Muscle of leg (tissue), 11 donors: Measurements from ENCODE around the gene PHPT1. TPM values are rescaled to one million over a fixed set of nuclear protein-coding genes. Genes with fewer than 3 reads are reported as not detected.
"Not testable (repeated sequence)": the region's sequence is repeated elsewhere in the genome, so short reads cannot be mapped to it uniquely, and the experiment has no call there.

Source experiments
- DNase-seq: peaks from one replicate; pipeline ENCODE4 v3.0.0; 2013
- H3K27ac ChIP-seq: one replicate; pipeline ENCODE4 v1.5.1; 2013; ENCODE audit warnings: mild to moderate bottlenecking, low read length, control low read depth
- H3K27me3 ChIP-seq: one replicate; pipeline ENCODE4 v1.6.1; 2013; ENCODE audit warnings: low read length; ENCODE audit not compliant: control insufficient read depth, insufficient read depth
- H3K36me3 ChIP-seq: one replicate; pipeline ENCODE4 v1.6.1; 2013; ENCODE audit warnings: low read length; ENCODE audit not compliant: control insufficient read depth, insufficient read depth
- H3K4me1 ChIP-seq: one replicate; pipeline ENCODE4 v1.6.1; 2013; ENCODE audit warnings: low read length; ENCODE audit not compliant: control insufficient read depth, insufficient read depth
- H3K4me3 ChIP-seq: one replicate; pipeline ENCODE4 v1.5.1; 2013; ENCODE audit warnings: low read length, control low read depth
- H3K9me3 ChIP-seq: replicated peaks from 2 replicates; pipeline ENCODE4 v1.6.1; 2013; ENCODE audit warnings: low read depth, low read length; ENCODE audit not compliant: control insufficient read depth
- WGBS: methylation state at CpG from one replicate; pipeline ENCODE4 v1.1.5; 2013; ENCODE audit warnings: missing lambda C conversion rate; ENCODE audit not compliant: insufficient coverage; 5-methylcytosine and 5-hydroxymethylcytosine counted together
- polyA plus RNA-seq, 8 donors: library from polyadenylated mRNA; unstranded; fragments of 120-200 nt; gene quantifications; one replicate each; pipeline versions ENCODE4 v1.2.1 to v1.2.3, GENCODE V29; 2013; ENCODE audit warnings: inconsistent platforms in 1 of 8, low replicate concordance in 1 of 8; ENCODE audit not compliant: insufficient read length in 8 of 8, insufficient read depth in 1 of 8
- total RNA-seq: library from RNA; stranded (reverse); fragments of 120-200 nt; gene quantifications from one replicate; pipeline ENCODE4 v1.2.4, GENCODE V29; 2013

Gene PHPT1
- total and polyA plus RNA-seq, 9 donors: 103 to 145 (median 115) TPM

DNA sequence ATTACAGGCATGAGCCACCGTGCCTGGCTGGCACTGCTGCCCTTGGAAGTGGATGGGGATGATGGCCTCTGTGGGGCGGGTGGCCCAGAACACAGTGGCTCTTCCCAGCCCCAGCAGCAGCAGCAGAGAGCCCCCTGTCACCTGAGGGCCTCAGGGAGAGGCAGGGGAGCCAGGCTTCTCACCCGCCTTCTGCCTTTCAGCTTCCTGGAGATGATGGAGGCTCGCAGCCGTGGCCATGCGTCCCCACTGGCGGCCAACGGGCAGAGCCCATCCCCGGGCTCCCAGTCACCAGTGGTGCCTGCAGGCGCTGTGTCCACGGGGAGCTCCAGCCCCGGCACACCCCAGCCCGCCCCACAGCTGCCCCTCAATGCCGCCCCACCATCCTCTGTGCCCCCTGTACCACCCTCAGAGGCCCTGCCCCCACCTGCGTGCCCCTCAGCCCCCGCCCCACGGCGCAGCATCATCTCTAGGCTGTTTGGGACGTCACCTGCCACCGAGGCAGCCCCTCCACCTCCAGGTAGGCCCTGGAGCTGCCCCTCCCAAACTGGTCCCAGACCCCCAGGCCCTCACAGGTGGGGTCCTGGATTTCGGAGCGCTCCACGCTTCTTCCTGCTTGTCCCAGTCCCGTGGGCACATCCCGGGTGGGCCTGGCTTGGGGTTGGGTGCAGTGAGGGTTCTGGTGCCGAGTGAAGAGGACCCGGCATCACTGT, 11.9 kb upstream of the PHPT1 start:
- peaks cover 39% of the 10 kb centered on the region for H3K36me3 ChIP-seq
- peak; percentile 5 for DNase-seq
- WGBS: 87% methylated on average over 20 of the region's 27 CpGs

DNA sequence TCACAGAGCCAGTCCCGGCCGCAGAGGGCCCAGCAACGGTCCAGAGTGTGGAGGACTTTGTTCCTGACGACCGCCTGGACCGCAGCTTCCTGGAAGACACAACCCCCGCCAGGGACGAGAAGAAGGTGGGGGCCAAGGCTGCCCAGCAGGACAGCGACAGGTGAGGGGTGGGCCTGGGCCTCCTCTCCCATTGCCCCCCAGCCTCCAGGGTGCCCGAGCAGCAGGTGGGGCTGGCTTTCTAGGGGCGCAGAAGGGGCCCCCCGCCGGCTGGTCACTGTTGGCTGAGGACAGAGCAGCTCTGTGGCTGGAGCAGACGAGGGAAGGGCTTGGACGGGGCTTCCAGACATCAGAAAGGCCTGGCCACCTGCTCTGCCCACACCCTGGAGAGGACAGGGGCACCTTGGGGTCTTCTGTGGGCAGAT, 11.3 kb upstream of the PHPT1 start:
- H3K27ac ChIP-seq, H3K27me3 ChIP-seq, DNase-seq, H3K4me3 ChIP-seq, H3K9me3 ChIP-seq: not testable (repeated sequence)
- H3K4me1 ChIP-seq: peaks cover 48% of the 10 kb centered on the region
- H3K36me3 ChIP-seq: peaks cover 34% of the 10 kb centered on the region
- WGBS: 77% methylated on average over 10 of the region's 15 CpGs

More for the DNA sequence above, 11.9 kb upstream of the PHPT1 start:
- H3K27ac ChIP-seq: no peak overlapping the region
- no peaks in the 10 kb centered on the region for H3K9me3 ChIP-seq
- peaks cover under 1% of the 10 kb centered on the region for H3K27me3 ChIP-seq
- H3K4me1 ChIP-seq: peaks cover 43% of the 10 kb centered on the region
- H3K4me3 ChIP-seq: no peak overlapping the region

DNA sequence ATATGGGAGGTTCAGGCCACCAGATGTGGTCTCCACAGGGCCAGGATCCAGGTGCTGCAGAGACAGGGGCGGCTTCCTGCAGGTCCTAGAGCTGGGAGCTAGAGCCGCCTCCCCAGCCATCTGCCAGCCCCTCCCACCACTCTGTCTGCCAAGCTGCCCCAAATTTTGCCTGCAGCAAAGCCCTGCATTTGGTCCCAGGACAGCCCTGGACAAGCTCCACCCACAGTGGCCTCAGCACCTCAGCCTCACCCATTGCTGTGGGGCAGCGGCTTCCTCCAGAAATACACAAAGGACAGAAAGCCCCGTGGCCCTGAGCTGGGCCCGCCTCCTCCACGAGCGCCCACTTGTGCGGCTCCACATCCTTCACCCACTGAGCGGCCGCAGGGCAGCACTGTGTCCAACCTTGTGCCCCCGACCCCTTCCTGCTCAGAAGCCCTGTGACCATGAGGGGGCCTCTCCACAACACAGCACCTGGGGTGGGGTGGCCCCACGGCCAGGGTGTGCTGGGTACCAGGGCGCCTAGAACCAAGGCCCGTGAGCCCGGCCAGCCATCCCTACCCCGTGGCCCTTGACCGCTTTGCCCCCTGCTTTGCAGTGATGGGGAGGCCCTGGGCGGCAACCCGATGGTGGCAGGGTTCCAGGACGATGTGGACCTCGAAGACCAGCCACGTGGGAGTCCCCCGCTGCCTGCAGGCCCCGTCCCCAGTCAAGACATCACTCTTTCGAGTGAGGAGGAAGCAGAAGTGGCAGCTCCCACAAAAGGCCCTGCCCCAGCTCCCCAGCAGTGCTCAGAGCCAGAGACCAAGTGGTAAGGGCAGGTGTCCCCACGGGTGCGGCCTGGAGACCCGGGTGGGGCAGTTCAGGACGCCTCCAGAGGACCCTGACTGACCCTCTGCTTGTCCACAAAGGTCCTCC, 10.6 kb upstream of the PHPT1 start:
- Histone ChIP-seq H3K27ac (no peak overlapping the region), H3K4me1 (peaks cover 54% of the 10 kb centered on the region), H3K4me3 (no peak overlapping the region), H3K36me3 (peaks cover 33% of the 10 kb centered on the region), H3K9me3 (no peaks in the 10 kb centered on the region), H3K27me3 (peaks cover 9% of the 10 kb centered on the region)
- WGBS: 82% methylated on average over 24 of the region's 29 CpGs
- DNase-seq: no peak

DNA sequence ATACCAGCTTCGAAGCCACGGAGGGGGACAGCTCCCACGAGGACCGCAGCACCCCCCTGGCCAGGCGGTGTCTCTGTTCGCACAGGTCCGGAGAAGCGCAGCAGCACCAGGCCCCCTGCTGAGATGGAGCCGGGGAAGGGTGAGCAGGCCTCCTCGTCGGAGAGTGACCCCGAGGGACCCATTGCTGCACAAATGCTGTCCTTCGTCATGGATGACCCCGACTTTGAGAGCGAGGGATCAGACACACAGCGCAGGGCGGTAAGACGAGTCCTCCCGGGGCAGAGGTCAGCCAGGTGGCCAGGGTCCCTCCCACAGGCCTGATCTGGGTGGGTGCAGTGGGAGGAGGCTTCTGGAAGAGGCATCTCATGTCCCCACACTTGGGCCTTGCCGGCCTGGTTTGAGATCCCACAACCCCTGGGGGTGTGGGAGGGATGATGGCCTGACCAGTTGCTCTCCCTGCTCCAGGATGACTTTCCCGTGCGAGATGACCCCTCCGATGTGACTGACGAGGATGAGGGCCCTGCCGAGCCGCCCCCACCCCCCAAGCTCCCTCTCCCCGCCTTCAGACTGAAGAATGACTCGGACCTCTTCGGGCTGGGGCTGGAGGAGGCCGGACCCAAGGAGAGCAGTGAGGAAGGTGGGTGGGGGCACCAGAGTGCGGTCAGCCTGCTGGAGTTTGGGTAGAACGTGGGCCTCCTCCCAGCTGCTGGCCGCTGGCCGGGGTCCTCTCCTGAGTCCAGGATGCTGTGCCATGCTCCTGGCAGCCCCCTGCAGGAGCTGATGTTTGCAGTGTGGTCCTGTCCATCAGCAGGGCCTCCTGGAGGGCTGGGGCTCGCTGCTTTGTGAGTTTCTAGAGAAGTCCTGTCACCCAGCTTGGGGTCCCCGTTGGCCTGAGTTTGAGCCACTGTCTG, 9.7 kb upstream of the PHPT1 start:
- H3K36me3 ChIP-seq: peaks cover 32% of the 10 kb centered on the region
- DNase-seq: no peak
- H3K27me3 ChIP-seq: peaks cover 18% of the 10 kb centered on the region
- H3K9me3 ChIP-seq: no peaks in the 10 kb centered on the region
- no peak overlapping the region for H3K27ac ChIP-seq
- no peak overlapping the region for H3K4me3 ChIP-seq
- peaks cover 62% of the 10 kb centered on the region for H3K4me1 ChIP-seq
- WGBS: 78% methylated on average over 19 of the region's 36 CpGs

DNA sequence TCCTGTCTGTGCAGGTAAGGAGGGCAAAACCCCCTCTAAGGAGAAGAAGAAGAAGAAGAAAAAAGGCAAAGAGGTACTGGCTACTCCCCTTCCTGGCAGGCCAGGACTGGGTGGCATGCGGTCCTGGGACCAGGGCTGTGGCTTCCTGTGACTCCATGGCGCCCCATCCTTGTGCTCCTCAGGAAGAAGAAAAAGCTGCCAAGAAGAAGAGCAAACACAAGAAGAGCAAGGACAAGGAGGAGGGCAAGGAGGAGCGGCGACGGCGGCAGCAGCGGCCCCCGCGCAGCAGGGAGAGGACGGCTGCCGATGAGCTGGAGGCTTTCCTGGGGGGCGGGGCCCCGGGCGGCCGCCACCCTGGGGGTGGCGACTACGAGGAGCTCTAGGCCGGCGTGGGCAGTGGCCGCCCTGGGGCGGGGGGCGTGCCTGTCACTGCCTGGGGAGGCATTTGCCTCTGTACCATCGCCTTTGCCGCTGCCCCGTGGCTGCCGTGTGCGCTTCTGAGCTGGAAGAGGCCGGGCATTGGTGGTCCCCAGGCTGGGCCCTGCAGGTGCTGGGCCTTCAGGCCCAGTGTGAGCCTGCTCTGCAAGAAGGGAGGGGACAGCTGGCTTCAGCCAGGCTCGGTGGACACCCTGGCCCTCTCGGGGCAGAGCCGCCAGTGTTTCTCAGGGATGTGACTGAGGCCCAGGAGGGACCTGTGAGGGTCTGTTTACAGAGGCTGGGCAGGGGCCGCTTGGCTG, 8.9 kb upstream of the PHPT1 start:
- H3K36me3 ChIP-seq: peaks cover 32% of the 10 kb centered on the region
- 58% methylated on average over 29 of the region's 32 CpGs for WGBS

DNA sequence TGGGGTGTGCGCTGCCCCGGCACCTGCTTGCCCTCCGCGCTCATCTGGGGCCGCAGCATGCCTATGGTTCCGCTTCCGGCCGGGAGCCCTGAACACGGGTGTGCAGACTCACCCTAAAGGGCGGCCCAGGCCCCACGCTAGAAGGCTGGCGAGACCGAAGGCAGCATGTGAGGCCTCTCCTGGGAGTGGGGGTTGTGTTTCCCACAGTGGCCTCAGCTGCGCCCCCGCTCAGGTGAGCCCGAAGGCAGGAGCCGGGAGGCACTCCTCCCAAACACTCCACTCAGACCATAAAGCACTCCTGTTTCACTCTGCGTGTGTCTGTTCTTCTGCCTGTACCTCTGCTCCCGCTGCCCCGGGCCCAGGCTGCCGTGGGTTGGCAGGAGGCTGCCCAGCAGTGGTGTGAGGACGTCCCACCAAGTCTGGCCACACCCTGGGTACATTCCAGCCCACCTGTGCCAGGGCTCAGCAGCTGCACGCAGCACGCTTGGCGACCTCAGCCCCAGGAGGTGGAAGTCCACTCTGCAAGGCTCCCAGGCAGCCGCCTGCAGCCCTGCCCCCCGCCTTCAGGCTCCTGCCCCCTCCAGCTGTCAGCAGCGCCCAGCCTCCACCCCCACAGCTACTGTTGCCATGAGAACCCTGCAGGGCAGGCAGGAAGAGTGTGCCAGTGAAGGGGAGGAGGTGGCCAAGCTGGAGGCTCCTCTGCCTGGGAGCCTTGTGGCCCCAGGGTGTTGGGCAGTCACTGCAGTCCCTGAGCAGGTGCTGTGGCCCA, 8.1 kb upstream of the PHPT1 start:
- Histone ChIP-seq H3K27ac (peak overlapping the region; percentile 65), H3K4me1 (peaks cover 63% of the 10 kb centered on the region), H3K4me3 (no peak overlapping the region), H3K36me3 (peaks cover 26% of the 10 kb centered on the region), H3K9me3 (no peaks in the 10 kb centered on the region), H3K27me3 (peaks cover 29% of the 10 kb centered on the region)
- peak; percentile 72 for DNase-seq
- WGBS: 51% methylated on average over 21 of the region's 28 CpGs

More for the DNA sequence above, 8.9 kb upstream of the PHPT1 start:
- peaks cover 22% of the 10 kb centered on the region for H3K27me3 ChIP-seq
- peaks cover 64% of the 10 kb centered on the region for H3K4me1 ChIP-seq
- peak overlapping the region; percentile 65 for H3K27ac ChIP-seq
- DNase-seq: no peak
- H3K4me3 ChIP-seq: no peak overlapping the region
- H3K9me3 ChIP-seq: no peaks in the 10 kb centered on the region

DNA sequence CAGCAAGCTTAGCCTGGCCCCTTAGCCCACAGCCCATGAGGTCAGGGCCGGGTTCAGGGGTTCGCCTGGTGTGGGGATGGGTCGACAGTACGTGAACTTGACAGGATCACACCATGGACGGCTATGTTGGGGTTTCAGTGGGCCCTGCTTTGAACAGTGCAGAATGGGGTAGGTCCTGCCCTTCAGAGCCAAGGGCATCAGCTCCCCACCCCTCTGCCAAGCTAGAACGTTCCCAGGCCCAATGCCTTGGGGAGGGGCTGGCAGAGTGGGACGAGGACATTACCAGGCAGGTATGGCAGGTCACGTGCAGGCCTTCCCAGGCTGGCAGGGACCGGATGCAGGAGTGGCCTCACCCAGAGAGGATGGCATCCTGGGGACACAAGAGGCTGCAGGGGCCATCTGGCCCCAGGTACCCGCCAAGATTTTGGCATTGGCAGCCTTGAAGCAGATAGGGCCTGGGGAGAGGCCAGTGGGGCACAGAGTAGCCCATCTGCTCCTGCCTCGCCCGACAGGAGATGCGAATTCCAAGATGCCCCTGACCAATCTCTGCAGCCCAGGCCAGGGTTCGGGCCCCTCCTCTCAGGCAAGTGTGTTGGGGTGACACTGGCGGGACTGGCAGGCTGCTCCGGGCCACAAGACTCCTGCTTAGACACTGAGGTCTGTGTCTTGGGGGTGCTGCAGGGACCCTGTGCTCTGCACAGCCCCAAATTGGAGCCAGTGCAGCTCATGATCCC, 7.4 kb upstream of the PHPT1 start:
- Histone ChIP-seq H3K36me3 (peaks cover 21% of the 10 kb centered on the region), H3K27ac (peak overlapping the region; percentile 62), H3K27me3 (peaks cover 35% of the 10 kb centered on the region), H3K4me1 (peaks cover 63% of the 10 kb centered on the region)
- H3K4me3 ChIP-seq, H3K9me3 ChIP-seq, DNase-seq: not testable (repeated sequence)
- WGBS: 32% methylated on average over 12 of the region's 16 CpGs

DNA sequence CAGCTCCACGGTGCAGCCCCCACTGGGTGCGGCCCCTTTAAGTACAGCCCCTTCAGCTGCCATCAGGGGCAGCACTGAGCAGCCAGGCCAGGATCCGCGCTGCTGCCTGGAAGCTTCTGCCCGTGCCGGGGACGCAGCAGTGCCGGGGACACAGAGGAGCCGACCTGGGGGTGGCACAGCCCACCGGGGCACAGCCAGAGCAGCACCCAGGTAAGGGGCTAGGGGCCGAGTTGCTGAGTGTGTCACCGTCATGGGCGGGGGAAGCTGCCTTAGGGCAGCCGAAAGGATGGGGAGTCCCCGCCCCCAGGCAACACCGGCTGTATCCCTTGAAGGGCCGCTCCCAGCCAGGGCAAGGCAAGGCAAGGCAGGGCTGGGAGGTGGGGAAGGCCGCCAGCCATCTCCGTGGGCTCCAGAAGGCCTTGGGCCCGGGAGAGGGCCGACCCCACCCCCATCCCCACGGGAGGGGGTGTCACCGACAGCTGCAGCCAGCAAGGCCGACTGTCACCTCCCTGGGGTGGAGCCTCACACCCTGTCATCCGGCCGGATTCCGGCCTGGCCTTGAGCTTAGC, 6.7 kb upstream of the PHPT1 start, which contains the start of gene AJM1:
TSS of gene AJM1 (plus strand) at position 99 of the 569 bp plus-strand sequence. CDS start 1,937 bp downstream, outside the sequence.
- Histone ChIP-seq H3K27me3 (peaks cover 41% of the 10 kb centered on the region), H3K4me1 (peaks cover 67% of the 10 kb centered on the region), H3K4me3 (peak within 1 kb of the TSS; percentile 50), H3K36me3 (peaks cover 21% of the 10 kb centered on the region), H3K27ac (peak within 1 kb of the TSS; percentile 62)
- 2% methylated on average over 16 of the region's 27 CpGs for WGBS
- not testable (repeated sequence) for H3K9me3 ChIP-seq
- peak; percentile 85 for DNase-seq
